CD4-positive, alpha-beta T cell (primary cell): ENCODE data around the gene TRIM4. TPM values are rescaled to one million over a fixed set of nuclear protein-coding genes. Genes with fewer than 3 reads are reported as not detected.

ENCODE experiments used
- ATAC-seq: fragments of 200-7000 bp; cut with Tn5 transposase; one replicate; pipeline ENCODE4 v1.10.0; 2022; ENCODE audit warnings: mild to moderate bottlenecking; ENCODE audit not compliant: poor library complexity
- CTCF ChIA-PET: fragments of 350-600 bp; sonication (Branson Sonifier 250); formaldehyde crosslinking; loops from one replicate; lab custom pipeline; 2021; ENCODE audit warnings: antibody characterized with exemption, inconsistent platforms; lab: Charles Lee
- POLR2A ChIA-PET: fragments of 350-600 bp; sonication (Branson Sonifier 250); formaldehyde crosslinking; loops from one replicate; lab custom pipeline; 2021; ENCODE audit warnings: antibody characterized with exemption, inconsistent platforms; lab: Charles Lee
- DNase-seq, 14 experiments: peaks; one replicate each; pipeline ENCODE4 v3.0.0-alpha.2; 2013 to 2020; ENCODE audit warnings: mixed read lengths in 2 of 14
- H3K27ac ChIP-seq, 2 donors: one replicate each; pipeline versions ENCODE4 v1.5.1 to v1.7.0; 2013; ENCODE audit warnings: low read length in 2 of 2, low read depth in 1 of 2, mild to moderate bottlenecking in 1 of 2
- H3K27me3 ChIP-seq, 2 experiments: 1 replicate in 1 of 2; 2 replicates in 1 of 2; pipeline versions ENCODE4 v1.6.1 to v1.7.0; 2013; ENCODE audit warnings: low read length in 2 of 2, control low read depth in 1 of 2, mild to moderate bottlenecking in 1 of 2, moderate library complexity in 1 of 2; ENCODE audit not compliant: insufficient read depth in 2 of 2, control insufficient read depth in 1 of 2
- H3K36me3 ChIP-seq: one replicate; pipeline ENCODE4 v1.6.1; 2013; ENCODE audit warnings: low read length, control low read depth; ENCODE audit not compliant: insufficient read depth
- H3K4me1 ChIP-seq: one replicate; pipeline ENCODE4 v1.6.1; 2013; ENCODE audit warnings: low read length, control low read depth; ENCODE audit not compliant: insufficient read depth
- H3K4me3 ChIP-seq: one replicate; pipeline ENCODE4 v1.5.1; 2013; ENCODE audit warnings: mild to moderate bottlenecking, low read length, moderate library complexity
- H3K9me3 ChIP-seq, 2 experiments: 1 replicate in 1 of 2; 2 replicates in 1 of 2; pipeline versions ENCODE4 v1.6.1 to v1.7.0; 2013; ENCODE audit warnings: low read length in 2 of 2, mild to moderate bottlenecking in 2 of 2, control low read depth in 1 of 2, moderate library complexity in 1 of 2; ENCODE audit not compliant: control insufficient read depth in 1 of 2, insufficient read depth in 1 of 2
- H3K27ac Mint-ChIP-seq: one replicate; pipeline ENCODE4 v1.8.0; 2020; ENCODE audit warnings: mixed read lengths
- H3K27me3 Mint-ChIP-seq: one replicate; pipeline ENCODE4 v1.8.0; 2021; ENCODE audit warnings: mixed read lengths
- H3K36me3 Mint-ChIP-seq: one replicate; pipeline ENCODE4 v1.8.0; 2021; ENCODE audit warnings: low read depth, mixed read lengths
- H3K4me1 Mint-ChIP-seq: one replicate; pipeline ENCODE4 v1.8.0; 2021; ENCODE audit warnings: low read depth, mixed read lengths
- H3K4me3 Mint-ChIP-seq: one replicate; pipeline ENCODE4 v1.8.0; 2020; ENCODE audit warnings: mild to moderate bottlenecking, mixed read lengths
- H3K9me3 Mint-ChIP-seq: one replicate; pipeline ENCODE4 v1.8.0; 2020; ENCODE audit warnings: mixed read lengths
- intact Hi-C, 2 experiments: fragments of 100-400 bp; cut with DNase I in 1 of 2; cut with micrococcal nuclease in 1 of 2; formaldehyde crosslinking; loops; one replicate each; pipeline versions ENCODE4 v1.15.1 to v1.9.0; 2023 to 2025; cut with DNase I, micrococcal nuclease
- total RNA-seq, 174 experiments: library from RNA in 2 of 174; stranded (reverse) in 2 of 174; gene quantifications; one replicate each; pipeline ENCODE4 v1.2.3 and lab custom pipeline; 2021 to 2026
- TF ChIP-seq, protein P1 (sequence below): fragments of 200-600 bp; IDR thresholded peaks from one replicate; pipeline ENCODE4 v1.8.0; 2022; ENCODE audit warnings: antibody characterized with exemption, mild to moderate bottlenecking

Gene TRIM4
- total RNA-seq, 2 experiments from 2014 or later, result 22.8 to 23.1 TPM

DNA sequence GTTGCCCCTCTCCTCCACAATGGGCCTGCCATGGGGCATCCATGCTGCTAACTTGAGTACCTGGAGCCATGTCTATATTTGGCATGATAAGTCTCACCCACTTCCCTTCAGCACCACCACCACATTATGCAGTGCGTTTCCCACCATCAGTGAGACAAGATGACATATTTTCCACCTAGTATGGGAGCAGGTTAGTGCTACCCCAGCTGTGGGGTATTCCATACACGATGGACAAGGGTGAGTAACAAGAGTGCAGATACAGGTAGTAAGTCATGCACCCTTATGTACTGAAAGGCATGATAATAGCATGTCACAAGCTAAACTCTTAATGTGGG lies 21.3 kb downstream of the TRIM4 start:
- TF ChIP-seq, protein P1, sequence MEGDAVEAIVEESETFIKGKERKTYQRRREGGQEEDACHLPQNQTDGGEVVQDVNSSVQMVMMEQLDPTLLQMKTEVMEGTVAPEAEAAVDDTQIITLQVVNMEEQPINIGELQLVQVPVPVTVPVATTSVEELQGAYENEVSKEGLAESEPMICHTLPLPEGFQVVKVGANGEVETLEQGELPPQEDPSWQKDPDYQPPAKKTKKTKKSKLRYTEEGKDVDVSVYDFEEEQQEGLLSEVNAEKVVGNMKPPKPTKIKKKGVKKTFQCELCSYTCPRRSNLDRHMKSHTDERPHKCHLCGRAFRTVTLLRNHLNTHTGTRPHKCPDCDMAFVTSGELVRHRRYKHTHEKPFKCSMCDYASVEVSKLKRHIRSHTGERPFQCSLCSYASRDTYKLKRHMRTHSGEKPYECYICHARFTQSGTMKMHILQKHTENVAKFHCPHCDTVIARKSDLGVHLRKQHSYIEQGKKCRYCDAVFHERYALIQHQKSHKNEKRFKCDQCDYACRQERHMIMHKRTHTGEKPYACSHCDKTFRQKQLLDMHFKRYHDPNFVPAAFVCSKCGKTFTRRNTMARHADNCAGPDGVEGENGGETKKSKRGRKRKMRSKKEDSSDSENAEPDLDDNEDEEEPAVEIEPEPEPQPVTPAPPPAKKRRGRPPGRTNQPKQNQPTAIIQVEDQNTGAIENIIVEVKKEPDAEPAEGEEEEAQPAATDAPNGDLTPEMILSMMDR, result no peak
- H3K27me3 ChIP-seq, result no peaks in the 10 kb centered on the region
- ATAC-seq (no peak), DNase-seq (no peak)
- POLR2A ChIA-PET, result no interaction called here
- Mint-ChIP-seq H3K27ac (no peak overlapping the region), H3K27me3 (no peaks in the 10 kb centered on the region), H3K36me3 (peaks cover 60% of the 10 kb centered on the region), H3K4me1 (no peaks in the 10 kb centered on the region), H3K4me3 (no peak overlapping the region), H3K9me3 (no peaks in the 10 kb centered on the region)
- H3K4me3 ChIP-seq, result no peak overlapping the region
- CTCF ChIA-PET, result no interaction called here
- intact Hi-C loops, result no loop called here
- H3K27ac ChIP-seq, result no peak overlapping the region
- no peaks in the 10 kb centered on the region for H3K9me3 ChIP-seq
- H3K36me3 ChIP-seq, result peaks cover 45% of the 10 kb centered on the region
- H3K4me1 ChIP-seq, result peaks cover 7% of the 10 kb centered on the region

DNA sequence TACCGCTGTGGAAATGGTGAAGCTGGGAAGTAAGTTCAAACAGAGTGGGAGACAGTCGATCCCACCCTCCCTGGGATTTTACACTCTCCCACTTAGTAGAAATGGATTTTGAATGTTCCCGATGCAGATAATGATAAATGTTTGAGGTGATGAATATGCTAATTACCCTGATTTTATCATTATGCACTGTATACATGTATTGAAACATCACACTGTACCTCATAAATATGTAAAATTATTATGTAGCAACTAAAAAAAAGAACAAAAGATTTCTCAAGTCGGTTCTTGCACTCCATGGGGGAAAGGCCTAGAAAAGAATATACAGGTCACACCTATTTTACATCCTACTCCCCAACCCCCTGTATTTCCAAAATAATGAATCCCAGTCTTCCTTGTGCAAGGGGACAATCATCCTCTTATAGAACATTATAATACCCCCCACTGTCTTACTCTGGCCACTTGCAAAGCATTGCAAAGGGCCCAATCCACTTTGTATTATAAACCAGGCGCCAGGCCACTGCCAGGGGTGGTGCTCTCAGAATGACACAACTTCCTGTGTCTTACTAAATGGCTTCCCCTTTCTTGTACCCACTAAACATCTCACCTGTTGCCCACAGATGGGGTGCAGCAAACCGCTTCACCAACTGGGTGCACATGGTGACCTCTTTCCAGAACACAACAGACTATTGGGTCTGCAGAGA lies 21.9 kb downstream of the TRIM4 start:
- H3K36me3 ChIP-seq, result peaks cover 41% of the 10 kb centered on the region
- no peaks in the 10 kb centered on the region for H3K27me3 Mint-ChIP-seq
- no peaks in the 10 kb centered on the region for H3K4me1 Mint-ChIP-seq
- no peaks in the 10 kb centered on the region for H3K9me3 Mint-ChIP-seq
- DNase-seq (peak in 1 of 14 experiments; percentile 12), ATAC-seq (no peak)
- H3K4me1 ChIP-seq, result peaks cover 7% of the 10 kb centered on the region
- ChIA-PET POLR2A (no interaction called here), CTCF (no interaction called here)
- no peak overlapping the region for H3K27ac ChIP-seq
- H3K27me3 ChIP-seq, result no peaks in the 10 kb centered on the region
- H3K27ac Mint-ChIP-seq, result no peak overlapping the region
- H3K9me3 ChIP-seq, result no peaks in the 10 kb centered on the region
- intact Hi-C loops, result no loop called here
- H3K36me3 Mint-ChIP-seq, result peaks cover 60% of the 10 kb centered on the region
- TF ChIP-seq, protein P1, result no peak
- no peak overlapping the region for H3K4me3 ChIP-seq
- no peak overlapping the region for H3K4me3 Mint-ChIP-seq

DNA sequence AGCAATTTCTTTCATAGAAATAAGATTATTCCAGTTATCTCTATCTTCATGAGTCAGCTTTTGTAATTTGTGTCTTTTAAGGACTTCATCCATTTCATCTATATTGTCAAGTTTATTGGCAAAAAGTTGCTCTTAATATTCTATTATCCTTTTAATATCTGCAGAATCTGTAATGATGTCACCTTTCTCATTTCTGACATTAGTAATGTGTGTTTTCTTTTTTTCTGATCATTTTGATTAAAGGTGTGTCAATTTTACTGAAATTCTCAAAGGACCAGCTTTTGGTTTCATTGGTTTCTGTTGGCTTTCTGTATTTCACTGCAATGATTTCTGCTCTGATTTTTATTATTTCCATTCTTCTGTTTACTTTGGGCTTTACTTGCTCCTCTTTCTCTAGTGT lies 24.6 kb downstream of the TRIM4 start:
- DNase-seq, result no peak
- intact Hi-C loops, result no loop called here
- ChIA-PET CTCF (no interaction called here), POLR2A (no interaction called here)
- Mint-ChIP-seq H3K27me3 (no peaks in the 10 kb centered on the region), H3K9me3 (no peaks in the 10 kb centered on the region), H3K36me3 (peaks cover 61% of the 10 kb centered on the region), H3K27ac (no peak overlapping the region), H3K4me1 (no peaks in the 10 kb centered on the region), H3K4me3 (no peak overlapping the region)
- no peaks in the 10 kb centered on the region for H3K9me3 ChIP-seq
- peaks cover 43% of the 10 kb centered on the region for H3K36me3 ChIP-seq
- H3K4me1 ChIP-seq, result peaks cover 7% of the 10 kb centered on the region
- TF ChIP-seq, protein P1, result no peak
- H3K27me3 ChIP-seq, result no peaks in the 10 kb centered on the region
- ATAC-seq, result no peak
- no peak overlapping the region for H3K4me3 ChIP-seq
- H3K27ac ChIP-seq, result no peak overlapping the region
